ENCODE measurements around the gene RXRB.

The RXRB gene

GRCh38 chr6:33195304-33196165 lies 4.9 kb downstream of the RXRB start:
- DNase-seq (ENCODE audit: low spot score) = no peak

- no peak for DNase-seq (ENCODE audit: low spot score)
These were observed 6.0 kb downstream of the RXRB start for GRCh38 chr6:33194431-33194979.

- DNase-seq (ENCODE audit: low spot score) = no peak
These were observed 6.8 kb downstream of the RXRB start for GRCh38 chr6:33193619-33194018.

GRCh38 chr6:33192671-33193602 lies 7.5 kb downstream of the RXRB start:
- DNase-seq (ENCODE audit: low spot score) = no peak

- no peak for DNase-seq (ENCODE audit: low spot score)
These were observed 8.3 kb downstream of the RXRB start, which contains the start of gene COL11A2 for GRCh38 chr6:33192105-33192646. TSS of gene COL11A2 (minus strand) at chr6:33192467. CDS start at chr6:33192240, 227 bp downstream.

- DNase-seq (ENCODE audit: low spot score) = no peak
These were observed 8.9 kb downstream of the RXRB start for GRCh38 chr6:33191383-33192104.

- DNase-seq (ENCODE audit: low spot score) = no peak
These were observed 9.9 kb downstream of the RXRB start for GRCh38 chr6:33190504-33191107.

- no peak for DNase-seq (ENCODE audit: low spot score)
These were observed 10.6 kb downstream of the RXRB start for GRCh38 chr6:33189625-33190448.

GRCh38 chr6:33189164-33189563 lies 11.3 kb downstream of the RXRB start:
- DNase-seq (ENCODE audit: low spot score) = no peak

GRCh38 chr6:33187809-33188208 lies 12.7 kb downstream of the RXRB start:
- DNase-seq (ENCODE audit: low spot score) = no peak

- no peak for DNase-seq (ENCODE audit: low spot score)
These were observed 14.7 kb downstream of the RXRB start for GRCh38 chr6:33185654-33186187.

- no peak for DNase-seq (ENCODE audit: low spot score)
These were observed 15.3 kb downstream of the RXRB start for GRCh38 chr6:33185190-33185589.

- DNase-seq (ENCODE audit: low spot score) = peak; percentile 51
These were observed 17.3 kb downstream of the RXRB start for GRCh38 chr6:33183071-33183683.

- no peak for DNase-seq (ENCODE audit: low spot score)
These were observed 19.3 kb downstream of the RXRB start for GRCh38 chr6:33181141-33181540.

- DNase-seq (ENCODE audit: low spot score) = no peak
These were observed 21.6 kb downstream of the RXRB start for GRCh38 chr6:33178755-33179475.

GRCh38 chr6:33177552-33178446 lies 22.7 kb downstream of the RXRB start:
- DNase-seq (ENCODE audit: low spot score) = no peak

- no peak for DNase-seq (ENCODE audit: low spot score)
These were observed 23.6 kb downstream of the RXRB start for GRCh38 chr6:33176906-33177305.
